Measurements from ENCODE around the gene EFNB1.

Gene EFNB1

DNA sequence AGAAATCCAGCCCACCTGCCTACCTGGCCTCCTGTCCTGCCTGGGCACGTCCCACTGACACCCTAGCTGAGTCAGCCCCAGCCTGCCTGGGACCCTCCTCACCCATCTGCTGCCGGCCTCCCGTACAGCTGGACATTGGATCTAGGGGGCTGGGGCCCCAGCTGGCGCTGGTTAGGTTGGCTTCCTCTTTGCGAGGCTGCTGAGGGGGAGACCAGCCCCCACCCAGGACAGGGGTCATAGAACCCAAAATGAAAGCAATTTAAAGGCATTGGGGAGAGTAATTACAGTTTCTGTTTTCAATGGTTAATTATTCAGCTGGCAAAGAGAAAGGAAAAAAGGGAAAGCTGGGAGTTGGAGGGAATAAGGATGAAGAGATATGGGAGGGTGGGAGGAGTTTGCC, 15.8 kb downstream of the EFNB1 start:
- DNase-seq = no peak

DNA sequence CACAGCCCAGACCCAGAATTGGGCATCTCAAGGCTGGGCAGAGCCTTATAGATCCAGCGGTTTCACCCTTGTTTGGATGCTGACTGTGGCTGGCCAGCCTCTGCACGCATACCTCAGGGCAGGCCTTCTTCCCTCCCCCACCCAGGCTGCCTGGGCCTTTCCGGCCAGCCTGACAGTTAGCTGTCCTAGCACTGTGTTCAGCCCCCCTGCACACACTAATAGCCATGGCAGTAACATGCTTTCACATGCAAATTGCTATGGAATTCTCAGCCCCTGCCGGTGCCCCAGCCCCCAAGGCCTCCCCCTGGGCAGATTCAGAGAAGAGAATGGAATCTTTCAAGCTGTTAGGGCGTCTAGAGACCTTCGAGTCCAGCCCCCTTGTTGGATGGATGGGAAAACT, 17.7 kb downstream of the EFNB1 start:
- DNase-seq = no peak

DNA sequence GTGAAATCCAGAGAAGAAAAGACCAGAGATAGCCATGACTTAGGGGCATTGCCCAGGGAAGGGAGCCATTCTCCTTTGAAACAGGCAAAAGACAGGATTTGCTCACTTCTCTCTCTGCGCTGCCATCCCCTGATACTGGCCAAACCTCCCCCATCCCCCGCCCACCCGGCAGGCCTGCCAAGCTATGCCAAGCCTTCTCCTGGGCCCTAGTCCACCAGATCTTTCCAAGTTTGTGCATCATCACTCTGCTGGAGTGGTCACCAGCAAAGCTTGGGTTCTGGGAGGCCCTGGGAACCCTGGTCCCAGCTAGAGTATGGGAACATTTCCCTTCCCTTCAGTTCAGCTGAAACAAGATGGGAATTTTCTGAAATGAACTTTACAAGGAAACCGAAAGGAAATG, 18.4 kb downstream of the EFNB1 start:
- no peak for DNase-seq

DNA sequence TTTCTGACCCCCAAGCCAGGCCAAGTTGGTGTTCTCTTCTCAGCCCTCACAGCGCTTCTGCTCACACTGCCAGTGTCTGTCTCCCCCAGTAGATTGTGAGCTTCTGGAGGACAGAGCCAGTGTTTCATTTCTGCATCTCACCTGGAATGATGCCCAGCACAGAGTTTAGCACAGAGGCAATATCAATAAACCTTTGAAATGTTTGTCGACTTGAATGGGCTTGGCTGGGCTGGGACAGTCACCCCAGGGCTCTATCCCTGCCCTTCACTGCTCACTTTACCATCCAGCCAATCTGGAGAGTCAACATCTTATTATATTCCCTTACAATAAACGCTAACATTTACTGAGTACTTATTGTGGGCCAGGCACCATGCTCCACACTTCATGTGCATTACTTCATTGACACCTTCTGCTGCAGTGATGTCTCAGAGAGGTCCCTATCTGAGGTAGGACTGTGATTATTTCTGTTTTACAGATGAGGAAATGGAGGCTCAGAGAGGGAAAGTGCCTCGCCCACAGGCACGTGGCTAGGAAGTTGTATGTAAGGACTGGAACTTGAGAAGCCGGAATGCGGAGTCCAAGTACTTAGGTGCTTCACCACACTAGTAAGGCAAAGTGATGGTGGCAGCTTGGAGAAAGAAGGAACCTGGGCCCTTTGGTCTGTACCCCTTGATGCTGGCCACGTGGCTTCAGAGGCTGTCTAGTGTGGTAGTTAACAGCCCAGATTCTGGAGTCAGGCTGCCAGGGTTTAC, 19.5 kb downstream of the EFNB1 start:
- no peak for DNase-seq

DNA sequence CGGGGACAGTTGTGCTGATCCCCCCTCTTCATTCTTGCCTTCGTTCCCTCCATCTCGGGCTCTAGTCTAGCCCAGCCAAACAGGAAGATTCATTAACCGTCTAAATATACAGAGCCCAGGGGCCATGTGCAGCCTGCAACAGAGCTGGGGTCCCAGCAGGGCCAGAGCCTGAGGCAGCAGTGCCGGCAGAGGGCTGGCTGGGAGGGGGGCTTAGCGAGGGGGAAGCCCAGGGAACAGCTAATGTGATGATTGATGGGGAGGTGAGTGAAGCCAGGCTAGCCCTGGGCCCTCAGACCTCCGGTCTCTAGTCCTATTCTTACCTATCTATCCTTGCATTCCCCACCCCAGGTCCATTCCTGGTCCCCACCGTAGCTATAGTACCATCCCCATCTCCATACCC, 22.3 kb downstream of the EFNB1 start:
- DNase-seq = no peak

DNA sequence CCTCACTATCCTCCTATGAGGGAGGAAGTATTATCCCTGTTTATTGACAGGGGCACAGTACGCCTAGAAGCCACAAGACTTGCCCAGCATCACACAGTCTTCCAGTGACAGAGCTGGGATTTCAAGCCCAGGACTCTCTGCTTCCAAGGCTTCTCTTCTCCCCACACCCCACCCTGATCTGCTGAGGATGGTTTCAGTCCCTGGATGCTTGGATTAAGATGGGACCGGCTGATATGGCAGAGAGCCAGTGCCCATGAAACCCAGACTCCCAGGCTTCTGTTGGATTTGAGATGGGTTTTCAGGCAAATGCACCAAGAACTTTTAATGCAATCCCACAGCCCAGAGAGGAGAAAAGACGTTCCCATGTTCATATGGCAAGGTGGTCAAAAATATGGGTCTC, 23.2 kb downstream of the EFNB1 start:
- DNase-seq = no peak

DNA sequence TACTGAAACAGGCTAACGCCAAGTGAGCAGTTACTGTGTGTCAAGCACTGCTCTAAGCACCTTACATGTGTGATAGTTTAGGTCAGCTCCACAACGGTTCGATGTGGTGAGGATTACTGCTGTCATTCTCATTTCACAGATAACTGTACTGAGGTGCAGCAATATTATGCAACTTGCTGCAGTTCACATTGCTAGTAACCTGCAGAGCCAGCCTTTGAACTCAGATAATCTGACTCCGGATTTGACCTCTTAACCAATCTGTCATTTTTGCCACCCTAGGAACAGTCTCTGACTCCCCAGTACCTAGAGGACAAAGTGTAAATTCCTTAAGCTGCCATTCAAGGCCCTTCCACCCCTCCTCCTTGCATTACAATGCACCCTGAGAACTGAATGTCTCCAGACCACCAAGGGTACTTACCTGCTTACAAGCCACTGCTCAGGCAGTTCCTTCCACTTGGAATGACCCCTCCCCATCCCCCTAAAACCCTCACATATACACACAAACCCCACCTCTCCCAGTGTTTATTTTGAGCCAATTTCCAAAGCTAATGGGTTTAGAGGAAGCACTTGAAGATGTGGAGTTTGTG, 24.9 kb downstream of the EFNB1 start:
- no peak for DNase-seq

DNA sequence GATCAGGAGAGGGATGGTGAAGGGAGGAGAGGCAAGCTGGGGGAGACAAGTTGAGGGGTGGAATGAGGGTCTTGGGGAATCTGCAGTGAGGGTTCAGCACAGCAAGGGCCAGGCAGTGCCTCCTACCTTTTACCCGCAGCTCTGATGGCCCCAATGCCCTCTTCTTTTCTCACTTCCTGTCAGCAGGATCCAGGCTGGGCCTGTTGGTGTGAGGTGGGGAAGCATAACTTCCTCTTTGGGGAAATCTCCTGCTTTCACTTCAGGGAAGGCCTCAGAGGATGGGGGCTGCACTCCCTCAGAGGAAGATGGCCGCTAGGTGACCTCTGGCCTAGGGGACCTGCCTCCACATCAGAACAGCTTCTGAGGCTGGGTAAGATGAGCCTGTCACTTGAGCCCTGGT, 36.5 kb downstream of the EFNB1 start:
- no peak for DNase-seq

DNA sequence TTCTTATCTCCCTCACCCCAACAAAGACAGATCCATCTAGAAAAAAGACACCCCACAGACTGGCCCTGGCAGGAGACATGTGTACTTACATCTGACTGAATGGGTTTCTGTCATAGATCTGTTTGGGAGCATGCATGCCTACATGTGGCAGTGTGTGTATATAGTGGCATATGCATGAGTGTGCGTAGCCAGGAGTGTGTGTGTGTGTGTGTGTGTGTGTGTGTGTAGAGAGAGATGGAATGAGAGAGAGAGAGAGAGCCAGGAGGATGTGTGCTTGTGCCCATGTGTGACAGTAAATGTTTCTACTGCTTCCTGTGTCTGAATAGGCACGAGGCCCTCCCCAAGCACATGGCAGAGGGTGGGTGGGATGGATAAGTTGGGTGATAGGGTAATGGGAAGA, 37.1 kb downstream of the EFNB1 start:
- no peak for DNase-seq

DNA sequence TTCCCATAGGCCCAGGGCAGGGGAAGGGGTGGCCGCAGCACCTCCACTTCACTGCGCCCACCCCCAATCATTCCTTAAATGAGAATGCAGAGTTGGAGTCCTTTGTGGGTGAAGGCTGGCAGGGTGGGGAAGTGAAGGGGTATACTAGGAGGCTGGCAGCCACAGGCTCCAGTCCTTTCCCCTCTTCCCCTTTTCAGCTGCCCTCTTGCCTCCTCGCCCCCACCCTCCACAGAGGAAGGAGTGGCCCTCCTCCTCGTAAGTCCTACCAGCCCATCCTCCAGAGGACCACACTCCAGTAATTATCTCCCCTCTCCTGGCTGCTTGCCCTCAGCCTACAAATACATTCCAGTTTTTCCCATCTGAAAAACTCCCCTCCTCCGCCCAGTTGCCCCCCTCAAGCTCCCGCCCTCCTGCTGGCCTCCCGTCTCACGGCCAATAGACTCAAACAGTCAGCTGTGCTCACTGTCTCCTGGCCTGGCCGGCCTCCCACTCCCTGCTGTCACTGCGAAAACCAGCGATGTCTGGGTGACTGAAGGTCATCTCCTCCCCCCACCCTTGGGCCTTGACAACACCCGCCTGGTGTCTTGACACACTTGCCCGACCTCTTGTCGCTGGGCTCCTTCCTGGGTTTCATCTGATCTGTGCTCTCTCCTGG, 38.8 kb downstream of the EFNB1 start:
- DNase-seq = no peak

DNA sequence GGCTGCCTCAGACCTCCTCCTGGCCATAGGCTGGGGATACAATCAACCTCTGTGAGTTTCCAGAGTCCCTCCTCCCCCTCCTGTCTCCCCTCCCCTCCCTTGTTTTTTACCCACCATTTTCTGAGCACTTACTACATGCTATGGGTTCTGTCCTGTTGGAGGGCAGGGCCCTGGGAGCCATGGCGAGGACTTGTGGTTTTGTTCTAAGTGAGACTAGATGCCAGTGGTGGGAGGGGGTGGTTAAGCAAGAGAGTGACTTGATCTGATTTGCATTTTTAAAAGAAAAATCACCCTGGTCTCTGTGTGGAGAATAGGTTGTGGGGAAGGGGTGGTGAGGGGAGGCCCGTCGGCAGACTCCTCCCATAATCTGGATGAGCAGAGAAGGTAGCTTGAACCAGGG, 39.5 kb downstream of the EFNB1 start:
- no peak for DNase-seq

DNA sequence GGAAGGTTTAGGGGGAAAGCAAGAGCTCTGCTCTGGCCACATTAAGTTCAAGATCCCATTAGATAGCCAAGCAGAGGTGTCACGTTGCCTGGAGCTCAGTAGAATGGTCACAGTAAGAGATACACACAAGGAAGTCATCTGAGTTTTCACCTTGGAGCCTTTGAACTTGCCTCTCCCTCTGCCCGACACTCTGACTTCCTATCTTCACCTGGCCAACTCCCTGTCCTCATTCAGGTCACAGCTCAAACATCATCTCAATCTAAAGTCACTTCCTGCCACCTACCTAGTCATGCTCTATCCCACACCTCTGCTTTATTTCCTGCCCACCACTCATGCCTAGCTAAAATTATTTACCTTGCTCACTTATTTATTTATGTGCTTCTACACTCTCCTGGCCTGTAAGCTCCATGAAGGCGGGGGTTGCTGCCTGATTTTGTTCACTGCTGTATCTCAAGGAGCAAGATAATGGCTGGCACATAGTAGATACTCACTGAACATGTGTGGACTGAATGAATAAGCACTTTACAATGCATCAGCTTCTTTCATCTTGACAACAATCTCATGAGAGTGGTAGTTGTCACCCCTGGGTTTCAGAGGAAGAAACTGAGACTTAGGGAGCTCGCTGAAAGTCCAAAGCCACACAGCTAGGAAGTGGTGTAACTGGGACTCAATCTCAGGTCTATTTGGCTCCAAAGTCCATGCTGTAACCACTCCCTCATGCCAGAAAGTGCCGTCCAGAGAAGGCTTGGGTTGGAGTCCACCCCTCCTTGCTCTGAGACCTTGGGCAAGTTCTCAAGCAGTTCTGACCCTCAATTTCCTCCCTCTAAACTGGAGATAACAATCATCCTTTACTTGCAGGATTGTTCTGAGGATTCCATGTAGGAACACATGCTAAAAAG, 40.3 kb downstream of the EFNB1 start:
- DNase-seq = no peak

DNA sequence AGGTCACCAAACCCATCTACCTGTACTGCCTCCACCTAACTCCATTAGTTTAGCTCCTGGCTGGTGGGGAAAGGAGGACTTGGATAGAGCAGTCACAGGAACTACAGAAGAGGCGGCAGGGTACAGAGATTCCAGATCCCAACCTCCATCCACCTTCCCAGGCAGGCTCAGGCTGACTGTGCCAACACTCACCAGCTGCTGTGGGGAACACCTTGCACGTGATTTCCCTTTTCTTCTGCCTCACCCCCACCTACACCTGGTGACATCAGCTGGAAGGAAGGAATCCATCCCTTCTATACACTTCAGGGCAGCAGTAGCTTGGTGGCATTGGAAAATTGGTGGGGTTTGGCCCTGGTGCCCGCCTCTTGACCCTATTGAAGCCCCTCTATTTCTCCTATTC, 41.5 kb downstream of the EFNB1 start:
- DNase-seq = no peak

DNA sequence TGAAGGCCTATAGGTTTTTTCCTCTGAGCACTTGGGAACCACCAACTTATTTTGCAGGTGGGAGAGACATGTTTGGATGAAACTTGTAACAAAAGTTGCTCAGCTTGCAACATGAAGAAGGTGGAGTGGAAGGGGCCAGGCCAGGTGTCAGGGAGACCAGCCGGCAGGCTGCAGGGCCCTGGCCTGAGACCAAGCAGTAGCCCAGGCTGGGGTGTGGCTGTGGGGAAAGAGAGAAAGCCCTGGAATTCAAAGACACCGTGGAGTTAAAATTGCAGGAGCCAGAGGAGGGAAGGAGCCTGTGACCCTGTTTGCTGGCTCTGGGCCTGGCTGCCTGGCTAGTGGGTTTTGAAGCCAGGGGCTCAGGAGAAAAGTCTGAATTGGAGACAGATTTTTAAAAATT, 43.4 kb downstream of the EFNB1 start:
- DNase-seq = no peak

DNA sequence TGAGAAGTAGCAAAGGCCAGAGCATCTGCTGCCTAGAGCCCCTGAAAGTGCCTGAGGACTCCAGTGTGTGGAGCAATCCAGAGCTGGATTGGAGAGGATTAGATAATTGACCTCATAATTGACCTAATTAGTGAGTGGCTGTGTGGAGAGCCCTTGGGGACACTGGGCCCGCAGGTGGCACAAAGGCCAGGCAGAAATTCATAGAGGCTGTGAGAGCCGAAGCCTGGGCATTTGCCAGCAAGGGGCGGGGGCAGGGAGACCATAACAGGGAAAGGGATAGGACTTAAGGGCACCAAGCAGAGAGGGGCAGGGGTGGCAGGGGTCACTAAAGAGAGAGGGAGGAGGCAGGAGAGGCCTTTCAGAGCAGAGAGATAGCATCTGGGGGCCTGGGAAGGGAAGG, 45.3 kb downstream of the EFNB1 start:
- no peak for DNase-seq

DNA sequence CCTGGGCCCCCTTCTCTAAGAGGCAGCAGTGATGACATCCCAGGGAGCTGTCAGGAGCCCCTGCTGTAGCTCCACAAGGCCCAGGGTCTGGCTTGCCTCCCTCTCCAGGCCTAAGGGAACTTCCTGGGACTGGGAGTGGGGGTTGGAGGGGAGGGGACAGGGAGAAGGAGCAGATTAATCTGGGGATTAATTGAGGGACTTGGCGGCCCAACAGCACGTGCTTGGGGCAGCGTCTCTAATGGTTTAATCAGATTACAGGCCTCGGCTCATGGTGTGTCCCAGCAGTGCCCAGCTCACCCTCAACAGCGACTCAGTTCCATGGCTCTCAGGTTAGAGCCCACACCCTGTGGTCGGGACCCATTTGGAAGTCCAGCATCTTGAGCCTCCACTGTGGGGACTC, 47.9 kb downstream of the EFNB1 start:
- no peak for DNase-seq

DNA sequence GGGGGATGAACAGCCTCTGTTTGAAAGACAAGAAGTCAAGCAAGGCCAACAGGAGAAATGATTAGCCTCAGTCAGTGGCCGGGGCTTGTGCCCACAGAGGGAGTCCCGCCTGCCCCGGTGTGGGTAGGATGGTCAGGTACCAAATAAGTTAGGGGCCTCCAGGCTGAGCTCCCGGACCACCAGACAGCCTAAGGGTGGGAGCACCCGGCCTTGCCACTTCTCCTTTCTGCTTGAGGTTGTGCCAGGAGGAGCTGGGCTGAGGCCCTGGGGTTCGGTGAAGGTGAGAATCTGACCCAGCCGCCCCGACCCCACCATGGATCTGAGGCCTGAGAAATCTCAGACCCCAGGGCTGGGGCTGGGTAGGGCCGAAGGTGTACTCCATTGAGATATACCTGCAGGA, 48.8 kb downstream of the EFNB1 start:
- DNase-seq = no peak

DNA sequence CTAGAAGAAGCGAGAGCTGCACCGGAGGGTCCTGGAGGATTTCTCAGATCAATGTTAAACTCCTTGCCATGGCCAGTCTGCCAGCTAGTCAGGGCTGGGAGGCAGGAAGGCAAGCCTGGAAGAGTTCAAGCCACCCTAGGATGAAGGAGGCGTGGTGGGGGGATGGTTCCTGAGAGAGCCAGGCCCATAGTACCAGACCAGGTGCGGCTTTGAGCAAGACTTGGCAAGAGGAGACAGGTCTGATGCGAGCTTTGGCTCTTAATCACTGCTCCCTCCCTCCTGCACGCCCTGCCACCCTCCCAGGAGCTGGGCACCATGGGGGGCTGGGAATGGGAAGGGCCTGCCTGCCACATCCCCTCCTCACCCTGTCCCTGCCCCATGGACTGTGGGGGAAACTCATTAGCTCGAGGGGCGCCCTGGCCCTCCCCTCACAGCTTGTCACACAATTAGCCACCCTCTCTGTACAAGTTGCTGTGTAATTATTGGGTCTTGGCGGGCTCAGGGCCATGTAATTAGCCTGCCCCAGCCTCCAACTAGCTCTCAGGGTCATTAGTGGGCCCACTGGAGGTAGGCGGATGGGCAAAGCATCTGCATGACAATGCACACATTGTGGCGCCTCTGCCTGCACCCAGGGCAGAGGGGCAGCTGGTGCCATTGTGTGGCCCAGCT, 50.3 kb downstream of the EFNB1 start:
- no peak for DNase-seq

DNA sequence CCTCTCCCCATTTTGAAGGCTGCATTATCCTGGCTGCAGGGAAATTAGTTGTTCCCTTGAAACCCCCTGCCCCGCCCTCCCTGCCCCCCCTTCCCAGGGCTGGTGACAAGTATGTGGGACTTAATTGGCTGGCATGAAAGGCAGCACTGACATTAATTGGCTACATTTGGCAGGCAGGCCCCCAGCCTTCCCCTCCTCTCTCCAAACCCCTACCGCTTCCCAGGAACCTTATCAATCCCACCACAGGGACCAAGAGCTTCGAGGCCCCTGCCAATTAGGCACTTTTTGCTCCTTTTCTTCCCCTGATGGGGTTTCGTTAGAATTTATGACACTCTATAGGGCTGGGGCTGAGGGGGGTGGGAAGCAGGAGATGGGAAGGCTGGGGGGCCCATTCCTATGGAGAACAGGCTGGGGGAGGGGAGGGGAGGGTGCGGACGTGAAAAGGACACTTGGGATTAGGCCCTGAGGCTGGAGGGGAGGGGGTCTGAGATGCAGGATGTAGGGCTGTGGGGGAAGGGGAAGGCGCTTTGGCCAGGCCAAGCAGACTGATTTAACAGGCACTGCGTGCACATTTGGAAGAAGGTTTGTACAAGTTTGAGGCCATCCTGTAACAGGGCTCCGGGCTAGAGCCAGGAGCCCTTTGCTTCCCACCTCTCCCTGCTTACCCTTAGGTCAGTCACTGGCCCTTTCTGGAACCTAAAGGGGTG, 52.2 kb downstream of the EFNB1 start:
- DNase-seq = no peak

DNA sequence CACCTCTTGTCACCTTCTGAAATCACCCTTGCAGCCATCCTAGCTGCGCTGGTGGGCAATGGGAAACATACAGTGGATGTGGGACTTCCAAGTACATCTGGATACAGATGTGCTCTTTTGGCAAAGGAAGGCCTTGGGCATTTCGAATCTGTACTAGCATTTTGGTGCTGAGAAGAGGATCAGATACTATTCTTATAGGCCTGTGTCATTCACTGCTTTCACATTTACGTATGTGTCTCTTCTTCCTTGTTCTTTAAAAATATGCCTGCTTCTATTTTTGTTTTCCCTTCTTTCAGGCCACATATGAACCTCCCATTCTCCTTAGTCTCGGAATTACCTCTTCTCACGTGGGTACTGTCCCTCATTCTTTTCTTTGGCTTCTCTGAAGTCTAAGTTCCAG, 53.1 kb downstream of the EFNB1 start:
- DNase-seq = no peak

DNA sequence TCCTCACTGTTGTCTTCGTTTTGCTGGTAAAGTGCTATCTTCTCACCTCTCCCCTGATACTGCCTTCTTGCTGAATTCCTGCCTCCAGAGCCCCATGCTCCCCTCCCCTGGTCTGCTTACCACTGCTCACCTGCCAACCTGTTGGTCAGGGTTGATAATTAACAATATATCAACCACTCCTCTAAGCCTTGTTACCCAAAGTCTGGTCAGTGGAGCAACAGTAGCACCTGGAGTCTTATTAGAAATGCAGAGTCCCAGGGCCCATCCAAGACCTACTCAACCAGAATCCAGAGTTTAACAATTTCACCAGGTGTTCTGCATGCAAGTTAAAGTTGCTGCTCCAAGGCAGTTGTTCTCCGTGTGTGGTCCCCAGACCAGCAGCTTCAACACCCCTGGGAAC, 55.0 kb downstream of the EFNB1 start:
- DNase-seq = no peak

DNA sequence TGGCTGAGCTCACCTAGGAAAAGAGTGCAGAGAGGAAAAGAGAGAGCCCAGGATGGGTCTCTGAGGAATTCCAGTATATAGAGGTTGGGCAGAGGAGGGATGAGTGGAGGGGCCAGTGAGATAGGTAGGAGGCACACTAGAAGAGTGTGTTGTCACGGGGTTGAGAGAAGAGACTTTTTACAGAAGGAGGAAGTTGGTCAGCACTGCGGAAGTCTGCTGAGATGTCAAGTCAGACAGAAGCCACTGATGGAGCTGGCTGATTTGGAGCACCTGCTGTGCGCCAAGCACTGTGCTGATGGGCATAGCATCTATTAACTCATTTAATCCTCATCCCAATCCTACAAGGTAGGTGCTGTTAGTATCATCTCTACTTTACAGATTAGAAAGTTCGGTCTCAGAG, 60.4 kb downstream of the EFNB1 start:
- no peak for DNase-seq
